C4-2B (cell line): ENCODE data around the gene THRB.

ENCODE experiments used
- CTCF ChIP-seq: fragments of 450-650 bp; conservative IDR thresholded peaks from 2 replicates; pipeline ENCODE4 v1.5.1; 2017; ENCODE audit warnings: mild to moderate bottlenecking
- ZFX ChIP-seq: fragments of 450-650 bp; IDR thresholded peaks from 2 replicates; pipeline ENCODE4 v1.6.1; 2017

DNA sequence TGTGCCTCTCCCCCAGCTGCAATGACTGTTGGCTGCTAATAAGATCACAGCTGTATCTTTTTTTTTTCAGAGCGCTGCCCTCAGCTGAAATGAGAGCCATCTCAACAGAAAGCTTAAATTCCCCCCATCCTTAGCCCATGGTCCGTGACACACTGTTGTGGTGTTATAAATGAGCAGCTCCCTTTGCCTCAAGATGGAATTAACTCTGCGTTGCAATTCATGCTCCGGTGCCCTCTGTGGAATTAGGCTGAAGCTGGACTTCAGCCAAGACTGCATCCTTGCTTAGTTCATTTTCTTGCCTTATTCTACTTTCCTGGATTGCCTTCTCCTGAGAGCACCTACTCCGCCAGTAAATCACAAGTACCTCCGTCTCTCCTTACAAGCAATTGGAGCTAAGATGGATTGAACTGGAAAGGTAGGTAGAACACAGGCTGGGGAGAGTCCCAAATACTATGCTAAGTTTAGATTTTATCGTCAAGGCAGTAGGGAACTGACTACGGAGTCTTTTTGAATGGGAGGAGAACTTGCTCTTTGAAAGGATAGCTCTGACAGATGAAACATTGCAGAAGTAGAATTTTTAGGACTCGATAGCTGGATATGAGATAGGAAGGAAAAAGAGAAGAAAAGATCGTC lies 39.0 kb upstream of the THRB start:
- TF ChIP-seq CTCF, result no peak
- TF ChIP-seq ZFX, result no peak
